NCI-H2107 treated with DMSO at 0.1 percent for 48 hours (cell line): ENCODE results near the gene ZBTB1.
A peak's percentile ranks its signal among the peaks of the same experiment; 100 is the strongest.
"Not testable (repeated sequence)": the region's sequence is repeated elsewhere in the genome, so short reads cannot be mapped to it uniquely, and the experiment has no call there.

ENCODE experiments used
- DNase-seq: peaks from one replicate; lab custom pipeline; 2025; ENCODE audit not compliant: unreplicated experiment; lab: John Stamatoyannopoulos, UW

Gene ZBTB1

GRCh38 chr14:64496764-64497163 is 7.8 kb upstream of the ZBTB1 start:
- DNase-seq: no peak

- no peak for DNase-seq
These were observed 4.5 kb upstream of the ZBTB1 start for GRCh38 chr14:64500088-64500487.

GRCh38 chr14:64501411-64502171 is 3.0 kb upstream of the ZBTB1 start:
- DNase-seq: peak; percentile 50

- DNase-seq: no peak
These were observed 2.1 kb upstream of the ZBTB1 start for GRCh38 chr14:64502456-64502855.

DNA sequence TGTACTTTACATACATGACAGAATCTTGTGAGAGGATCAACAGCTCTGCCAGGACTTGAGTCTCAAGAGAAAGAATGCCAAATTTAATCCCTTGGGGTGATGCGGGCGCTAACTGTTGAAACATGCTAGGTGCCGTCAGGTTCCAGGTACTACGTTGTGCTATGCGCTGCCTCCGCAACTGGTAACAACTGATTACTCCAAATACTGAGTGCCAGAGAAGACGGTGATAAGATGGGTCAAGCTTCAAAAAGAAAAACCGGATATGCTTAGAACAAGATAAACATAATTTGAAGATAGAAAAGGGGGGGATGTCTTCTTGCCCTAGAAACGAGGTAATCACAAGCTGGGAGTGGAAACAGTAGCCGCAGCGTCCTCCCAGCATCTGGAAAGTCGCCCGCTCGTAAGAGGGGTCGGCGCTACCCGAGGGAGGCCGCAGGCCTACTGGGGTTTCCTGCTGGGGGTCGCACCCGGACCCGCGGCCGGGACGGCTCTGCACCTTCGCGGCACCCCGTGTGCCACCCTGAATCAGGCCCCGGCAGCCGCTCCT is 1.6 kb upstream of the ZBTB1 start:
- DNase-seq: peak; percentile 41

GRCh38 chr14:64503434-64504309 is 898 bp upstream of the ZBTB1 start, which contains the start of gene ZBTB25:
Gene ZBTB25, minus strand, starts transcription at chr14:64503838. Its CDS starts 13,305 bp downstream, at chr14:64490533.
- DNase-seq: peak; percentile 69

DNA sequence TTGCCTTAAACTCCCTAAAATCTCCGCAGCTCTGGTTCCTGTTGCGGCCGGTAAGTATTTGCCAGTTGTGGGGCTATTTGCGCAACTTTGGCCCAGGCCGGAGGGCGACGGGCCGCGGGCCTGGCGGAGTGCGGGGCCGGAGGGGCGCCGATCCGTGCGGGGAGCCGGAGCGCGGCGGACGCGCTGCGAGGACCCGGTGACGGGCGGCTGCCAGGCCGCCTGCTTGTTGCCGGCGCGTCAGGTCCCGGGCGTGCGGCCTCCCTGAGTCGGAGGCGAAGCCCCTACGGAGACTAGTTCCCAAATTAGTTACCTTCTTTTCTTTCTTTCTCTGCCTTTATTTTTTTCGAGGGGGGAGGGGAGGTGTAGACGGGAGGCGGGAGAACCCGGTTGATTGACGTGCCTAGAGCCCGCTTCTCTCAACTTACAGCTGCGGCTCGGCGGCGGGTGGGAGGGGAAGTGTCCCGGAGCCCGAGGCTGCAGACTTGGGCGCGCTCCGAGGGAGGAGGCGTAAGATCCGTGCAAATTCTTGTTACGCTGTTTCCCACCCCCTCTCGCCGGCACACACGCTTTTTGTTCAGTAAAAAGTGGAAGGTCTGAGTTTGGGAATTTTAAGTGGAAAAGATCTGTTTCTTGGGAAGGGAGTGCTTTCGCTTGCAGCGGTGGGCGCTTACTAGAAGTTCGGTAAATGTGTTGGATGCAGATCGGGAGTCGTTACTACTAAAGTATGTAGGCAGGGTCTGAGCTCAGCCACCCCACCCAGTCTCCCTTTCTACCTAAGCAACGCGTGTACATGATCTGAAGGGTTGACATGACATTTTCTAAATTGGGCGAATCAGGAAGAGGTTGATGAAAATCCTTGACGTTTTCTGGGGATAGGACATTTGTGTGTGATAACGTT is 576 bp downstream of the ZBTB1 start:
- DNase-seq: peak; percentile 92

DNA sequence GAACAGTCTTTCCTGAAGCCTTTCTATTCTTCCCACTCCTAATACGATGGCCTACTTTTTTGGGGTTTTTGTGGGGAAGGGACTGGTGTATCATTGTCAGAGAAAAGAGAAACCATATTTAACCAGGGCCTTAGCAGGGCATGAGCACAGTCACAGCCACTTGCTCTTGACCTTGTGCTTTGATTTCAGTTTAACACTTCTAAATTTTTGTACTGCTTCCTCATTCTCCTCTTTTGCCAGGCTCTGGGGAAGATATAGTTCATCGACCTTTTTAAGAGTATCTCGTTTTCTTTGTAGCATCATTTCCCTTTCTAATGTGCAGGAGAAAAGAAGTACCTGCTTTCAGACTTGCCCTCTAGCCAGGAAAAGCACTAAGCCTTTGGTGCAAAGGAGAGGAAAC is 2.2 kb downstream of the ZBTB1 start:
- no peak for DNase-seq

- DNase-seq: peak; percentile 23
These were observed 3.0 kb downstream of the ZBTB1 start for GRCh38 chr14:64507376-64508156.

DNA sequence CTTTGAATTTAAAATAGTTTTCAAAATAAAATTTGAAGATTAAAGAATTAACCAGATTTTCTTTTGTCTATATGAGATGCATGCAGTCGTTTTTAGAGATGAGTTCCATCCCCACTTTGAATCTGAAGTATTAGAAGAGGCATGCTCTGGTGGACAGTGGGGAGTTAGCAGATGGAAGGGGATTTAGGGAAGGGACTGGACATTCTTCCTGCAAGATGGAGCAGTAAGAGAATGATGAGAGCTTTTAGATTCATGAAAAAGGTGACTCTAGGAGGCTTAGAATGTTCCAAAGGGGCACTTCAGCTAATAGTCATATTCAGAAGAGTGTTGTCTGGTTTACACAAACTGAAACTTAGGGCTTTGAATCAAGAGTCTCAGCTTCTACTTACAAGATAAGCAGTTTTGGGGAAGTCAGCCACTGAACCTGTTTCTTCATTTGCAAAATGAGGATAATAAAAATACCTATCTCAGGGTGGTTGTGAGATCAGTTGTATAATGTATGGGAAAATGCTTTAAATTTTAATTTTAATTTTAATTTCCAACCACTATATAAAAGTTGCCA is 3.7 kb downstream of the ZBTB1 start:
- no peak for DNase-seq

DNA sequence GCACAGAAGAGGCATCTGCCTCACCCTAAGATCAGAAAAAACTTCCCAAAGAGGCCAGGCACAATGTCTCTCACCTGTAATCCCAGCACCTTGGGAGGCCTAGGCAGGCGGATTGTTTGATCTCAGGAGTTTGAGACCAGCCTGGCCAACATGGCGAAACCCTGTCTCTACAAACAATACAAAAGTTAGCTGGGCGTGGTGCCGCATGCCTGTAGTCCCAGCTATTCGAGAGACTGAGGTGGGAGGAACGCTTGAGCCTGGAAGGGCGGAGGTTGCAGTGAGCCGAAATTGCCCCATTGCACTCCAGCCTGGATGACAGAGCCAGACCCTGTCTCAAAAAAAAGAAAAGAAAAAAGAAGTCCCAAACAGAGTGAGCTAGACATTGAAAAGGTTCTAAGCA is 4.5 kb downstream of the ZBTB1 start:
- no peak for DNase-seq

GRCh38 chr14:64510825-64511671 is 6.5 kb downstream of the ZBTB1 start:
- DNase-seq: peak; percentile 92

GRCh38 chr14:64513271-64513670 is 8.7 kb downstream of the ZBTB1 start:
- DNase-seq: no peak

DNA sequence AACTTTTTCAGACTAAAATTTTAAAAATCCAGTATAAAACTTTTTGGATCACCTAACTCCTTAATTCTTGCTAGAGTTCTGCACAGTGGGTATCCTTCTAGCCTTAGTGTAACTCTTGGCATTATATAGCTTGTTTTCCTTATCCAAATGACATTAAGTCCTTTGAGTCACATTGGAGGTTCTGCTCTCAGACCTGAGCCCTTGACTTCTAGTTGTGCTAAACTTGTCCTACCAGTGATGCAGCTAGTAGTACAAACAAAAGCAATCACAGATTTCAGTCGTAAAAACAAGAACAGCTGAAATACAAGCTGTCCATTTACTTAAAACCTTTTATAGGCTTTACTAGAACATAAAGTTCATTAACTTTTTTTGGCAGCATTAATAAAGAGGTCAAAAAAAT is 10.5 kb downstream of the ZBTB1 start:
- DNase-seq: no peak

- no peak for DNase-seq
These were observed 12.4 kb downstream of the ZBTB1 start for GRCh38 chr14:64516969-64517368.

- not testable (repeated sequence) for DNase-seq
These were observed 13.1 kb downstream of the ZBTB1 start for GRCh38 chr14:64517667-64518066.

- peak; percentile 29 for DNase-seq
These were observed 13.7 kb downstream of the ZBTB1 start for GRCh38 chr14:64518229-64518628.

DNA sequence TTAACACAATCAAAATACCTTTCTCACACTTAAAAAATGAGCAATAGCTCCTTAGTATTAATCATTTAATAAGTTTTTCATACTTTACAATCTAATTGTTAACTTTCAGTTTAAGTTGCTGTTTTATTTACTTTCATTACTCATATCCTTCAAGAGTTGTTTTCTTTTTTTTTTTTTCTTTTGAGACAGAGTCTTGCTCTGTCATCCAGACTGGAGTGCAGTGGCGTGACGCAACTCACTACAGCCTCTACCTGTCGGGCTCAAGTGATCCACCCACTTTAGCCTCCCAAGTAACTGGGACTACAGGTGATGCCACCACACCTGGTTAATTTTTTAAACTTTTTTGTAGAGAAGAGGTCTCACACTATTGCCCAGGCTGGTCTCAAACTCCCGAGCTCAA is 16.1 kb downstream of the ZBTB1 start:
- DNase-seq: no peak
